Duodenal mucosa (tissue), 2 donors: Measurements from ENCODE around the gene FTH1.
"Not testable (repeated sequence)": the region's sequence is repeated elsewhere in the genome, so short reads cannot be mapped to it uniquely, and the experiment has no call there.

Experiments
- H3K27ac ChIP-seq: one replicate; pipeline ENCODE4 v1.7.0; 2013; ENCODE audit warnings: low read depth, low read length
- H3K27me3 ChIP-seq, 2 donors: one replicate each; pipeline ENCODE4 v1.7.0; 2013; ENCODE audit warnings: low read length in 2 of 2, control low read depth in 1 of 2; ENCODE audit not compliant: insufficient read depth in 2 of 2, control insufficient read depth in 1 of 2
- H3K36me3 ChIP-seq, 2 donors: one replicate each; pipeline ENCODE4 v1.7.0; 2013; ENCODE audit warnings: low read length in 2 of 2, control low read depth in 1 of 2; ENCODE audit not compliant: insufficient read depth in 2 of 2, control insufficient read depth in 1 of 2
- H3K4me1 ChIP-seq, 2 donors: one replicate each; pipeline ENCODE4 v1.7.0; 2013; ENCODE audit warnings: low read length in 2 of 2, control low read depth in 1 of 2; ENCODE audit not compliant: insufficient read depth in 2 of 2, control insufficient read depth in 1 of 2
- H3K4me3 ChIP-seq, 2 donors: one replicate each; pipeline ENCODE4 v1.7.0; 2013; ENCODE audit warnings: low read length in 2 of 2, low read depth in 1 of 2
- H3K9ac ChIP-seq, 2 donors: one replicate each; pipeline ENCODE4 v1.7.0; 2013; ENCODE audit warnings: low read length in 2 of 2, low read depth in 1 of 2
- H3K9me3 ChIP-seq, 2 donors: one replicate each; pipeline ENCODE4 v1.7.0; 2013; ENCODE audit warnings: low read length in 2 of 2, control low read depth in 1 of 2; ENCODE audit not compliant: control insufficient read depth in 1 of 2

The FTH1 gene

GRCh38 chr11:62002283-62002682, 34.8 kb upstream of the FTH1 start:
- H3K27me3 ChIP-seq, H3K27ac ChIP-seq, H3K9me3 ChIP-seq, H3K4me3 ChIP-seq, H3K9ac ChIP-seq, H3K36me3 ChIP-seq: not testable (repeated sequence)
- H3K4me1 ChIP-seq, result peaks cover 20 to 29% of the 10 kb centered on the region in 2 donors

- Histone ChIP-seq H3K27ac (peak overlapping the region; percentile 41), H3K36me3 (peaks cover 0 to 5% of the 10 kb centered on the region in 2 donors), H3K9ac (peak overlapping the region; percentile 17 to 25), H3K9me3 (peaks cover 0 to 9% of the 10 kb centered on the region in 2 donors), H3K4me3 (no peak overlapping the region), H3K27me3 (no peaks in the 10 kb centered on the region), H3K4me1 (peaks cover 20 to 29% of the 10 kb centered on the region in 2 donors)
Measured at GRCh38 chr11:62001450-62002191, 34.2 kb upstream of the FTH1 start.

GRCh38 chr11:62000539-62001446, 33.4 kb upstream of the FTH1 start:
- Histone ChIP-seq H3K4me3 (no peak overlapping the region), H3K27ac (peak overlapping the region; percentile 41), H3K9me3 (peaks cover 0 to 9% of the 10 kb centered on the region in 2 donors), H3K4me1 (peaks cover 20 to 29% of the 10 kb centered on the region in 2 donors), H3K27me3 (no peaks in the 10 kb centered on the region), H3K9ac (peak overlapping the region; percentile 17 to 35), H3K36me3 (peaks cover 0 to 5% of the 10 kb centered on the region in 2 donors)

GRCh38 chr11:61999141-61999975, 31.9 kb upstream of the FTH1 start:
- Histone ChIP-seq H3K4me3 (no peak overlapping the region), H3K4me1 (peaks cover 21 to 24% of the 10 kb centered on the region in 2 donors), H3K36me3 (peaks cover 0 to 5% of the 10 kb centered on the region in 2 donors), H3K9me3 (peaks cover 0 to 9% of the 10 kb centered on the region in 2 donors), H3K27ac (no peak overlapping the region), H3K27me3 (no peaks in the 10 kb centered on the region), H3K9ac (no peak overlapping the region)

- Histone ChIP-seq H3K9ac (no peak overlapping the region), H3K4me1 (peaks cover 16 to 20% of the 10 kb centered on the region in 2 donors), H3K9me3 (peaks cover 0 to 9% of the 10 kb centered on the region in 2 donors), H3K4me3 (no peak overlapping the region), H3K36me3 (peaks cover 0 to 5% of the 10 kb centered on the region in 2 donors), H3K27ac (no peak overlapping the region), H3K27me3 (no peaks in the 10 kb centered on the region)
Measured at GRCh38 chr11:61996933-61997332, 29.5 kb upstream of the FTH1 start.

- no peaks in the 10 kb centered on the region for H3K27me3 ChIP-seq
- peaks cover 0 to 4% of the 10 kb centered on the region in 2 donors for H3K4me1 ChIP-seq
- H3K9me3 ChIP-seq, result peaks cover 0 to 9% of the 10 kb centered on the region in 2 donors
- peaks cover 0 to 5% of the 10 kb centered on the region in 2 donors for H3K36me3 ChIP-seq
- H3K9ac ChIP-seq, result peak overlapping the region in 1 of 2 donors; percentile 12
- H3K27ac ChIP-seq, result no peak overlapping the region
- H3K4me3 ChIP-seq, result no peak overlapping the region
Measured at GRCh38 chr11:61994981-61995380, 27.5 kb upstream of the FTH1 start.

GRCh38 chr11:61985869-61986268, 18.4 kb upstream of the FTH1 start:
- H3K4me3 ChIP-seq, result no peak overlapping the region
- H3K27ac ChIP-seq, result no peak overlapping the region
- peaks cover 7 to 10% of the 10 kb centered on the region in 2 donors for H3K4me1 ChIP-seq
- H3K36me3 ChIP-seq, result no peaks in the 10 kb centered on the region
- H3K9ac ChIP-seq, result no peak overlapping the region
- no peaks in the 10 kb centered on the region for H3K27me3 ChIP-seq
- no peaks in the 10 kb centered on the region for H3K9me3 ChIP-seq

- Histone ChIP-seq H3K9ac (no peak overlapping the region), H3K27ac (no peak overlapping the region), H3K4me3 (no peak overlapping the region), H3K36me3 (no peaks in the 10 kb centered on the region), H3K9me3 (no peaks in the 10 kb centered on the region), H3K4me1 (peaks cover 21 to 27% of the 10 kb centered on the region in 2 donors), H3K27me3 (no peaks in the 10 kb centered on the region)
Measured at GRCh38 chr11:61983419-61983818, 16.0 kb upstream of the FTH1 start.

GRCh38 chr11:61980783-61981541, 13.5 kb upstream of the FTH1 start:
- Histone ChIP-seq H3K9ac (no peak overlapping the region), H3K9me3 (no peaks in the 10 kb centered on the region), H3K36me3 (no peaks in the 10 kb centered on the region), H3K27me3 (no peaks in the 10 kb centered on the region), H3K4me3 (no peak overlapping the region), H3K4me1 (peaks cover 46 to 47% of the 10 kb centered on the region in 2 donors), H3K27ac (no peak overlapping the region)
